Measurements from ENCODE around the gene COL24A1.

DNA sequence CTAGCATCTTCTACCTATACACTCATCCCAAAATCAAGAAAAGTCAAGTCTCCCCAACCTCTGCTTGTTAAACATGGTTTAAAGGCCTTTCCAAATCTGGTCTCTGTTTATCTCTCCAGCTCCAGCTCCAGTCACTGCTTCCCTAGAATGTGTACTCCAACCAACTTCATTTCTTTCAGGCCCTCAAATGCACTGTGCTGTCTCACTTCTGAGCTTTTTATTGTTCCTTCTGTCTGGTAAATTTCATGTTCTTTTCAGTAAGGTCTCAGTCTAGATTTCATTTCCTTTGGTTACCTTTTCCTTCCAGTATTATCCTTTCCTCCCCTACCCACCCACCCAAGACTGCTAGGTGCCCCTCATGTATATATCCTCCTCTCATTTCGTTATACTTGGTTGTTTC is 3.7 kb downstream of the COL24A1 start:
- no peak for TF ChIP-seq EZH2 (IDR thresholded peaks at IDR 0.05; ENCODE audit: insufficient read depth, poor library complexity, severe bottlenecking)
- no peak for TF ChIP-seq EZH2phosphoT487 (IDR thresholded peaks at IDR 0.05; ENCODE audit: insufficient read depth, low read depth)
